Calu3 (cell line): ENCODE measurements around the gene STARD6. TPM values are rescaled to one million over a fixed set of nuclear protein-coding genes. Genes with fewer than 3 reads are reported as not detected.
"Not testable (repeated sequence)": the region's sequence is repeated elsewhere in the genome, so short reads cannot be mapped to it uniquely, and the experiment has no call there.

Source experiments
- BruUV-seq: library from RNA; stranded (reverse); fragments of 400-500 nt; replicated peaks from 2 replicates; lab custom pipeline; 2021; lab: Mats Ljungman, UMichigan
- CTCF ChIA-PET: fragments of 300-600 bp; sonication (Branson Sonifier 250); formaldehyde crosslinking; loops from one replicate; lab custom pipeline; 2022; ENCODE audit warnings: antibody characterized with exemption; lab: Charles Lee
- DNase-seq: peaks from one replicate; pipeline ENCODE4 v3.0.0; 2022
- H3K27ac Mint-ChIP-seq: one replicate; pipeline ENCODE4 v1.8.0; 2022; ENCODE audit warnings: mixed read lengths; ENCODE audit not compliant: unreplicated experiment
- H3K27me3 Mint-ChIP-seq: one replicate; pipeline ENCODE4 v1.8.0; 2022; ENCODE audit warnings: mixed read lengths; ENCODE audit not compliant: unreplicated experiment
- H3K36me3 Mint-ChIP-seq: one replicate; pipeline ENCODE4 v1.8.0; 2022; ENCODE audit warnings: mild to moderate bottlenecking, moderate library complexity, mixed read lengths; ENCODE audit not compliant: insufficient read depth, unreplicated experiment
- H3K4me1 Mint-ChIP-seq: one replicate; pipeline ENCODE4 v1.8.0; 2022; ENCODE audit warnings: mild to moderate bottlenecking, low read depth, mixed read lengths; ENCODE audit not compliant: unreplicated experiment
- H3K4me3 Mint-ChIP-seq: one replicate; pipeline ENCODE4 v1.8.0; 2022; ENCODE audit warnings: mild to moderate bottlenecking, low read depth, moderate library complexity, mixed read lengths; ENCODE audit not compliant: unreplicated experiment
- H3K9me3 Mint-ChIP-seq: one replicate; pipeline ENCODE4 v1.8.0; 2022; ENCODE audit warnings: low read depth, mixed read lengths; ENCODE audit not compliant: unreplicated experiment
- CTCF ChIP-seq: fragments of 200-600 bp; IDR thresholded peaks from one replicate; pipeline ENCODE4 v1.8.0; 2022; ENCODE audit warnings: antibody characterized with exemption; ENCODE audit not compliant: unreplicated experiment
- intact Hi-C: fragments of 100-400 bp; cut with micrococcal nuclease; formaldehyde crosslinking; loops from one replicate; pipeline ENCODE4 v1.10.0; 2022; ENCODE audit not compliant: unreplicated experiment
- total RNA-seq: library from RNA; stranded (reverse); gene quantifications from 2 replicates; pipeline ENCODE4 v1.2.3, GENCODE V29; 2022

The STARD6 gene
- total RNA-seq, 1 experiment from 2014 or later, result not detected

GRCh38 chr18:54323970-54324369 lies 33.7 kb downstream of the STARD6 start:
- CTCF ChIA-PET, result no interaction called here
- TF ChIP-seq CTCF, result no peak

GRCh38 chr18:54323561-54323960 lies 34.1 kb downstream of the STARD6 start:
- TF ChIP-seq CTCF, result no peak
- H3K27me3 Mint-ChIP-seq, result no peaks in the 10 kb centered on the region
- H3K4me3 Mint-ChIP-seq, result no peak overlapping the region
- no peaks in the 10 kb centered on the region for H3K36me3 Mint-ChIP-seq
- CTCF ChIA-PET, result no interaction called here
- no peak for DNase-seq
- H3K9me3 Mint-ChIP-seq, result no peaks in the 10 kb centered on the region
- no peaks in the 10 kb centered on the region for H3K4me1 Mint-ChIP-seq
- no peak overlapping the region for H3K27ac Mint-ChIP-seq
- no TSS peak for BruUV-seq
- intact Hi-C loops, result no loop called here

More at GRCh38 chr18:54323970-54324369, 33.7 kb downstream of the STARD6 start:
- intact Hi-C loops, result no loop called here
- H3K4me3 Mint-ChIP-seq, result no peak overlapping the region
- no peak for DNase-seq
- no TSS peak for BruUV-seq
- no peaks in the 10 kb centered on the region for H3K9me3 Mint-ChIP-seq
- H3K27me3 Mint-ChIP-seq, result no peaks in the 10 kb centered on the region
- H3K4me1 Mint-ChIP-seq, result no peaks in the 10 kb centered on the region
- H3K36me3 Mint-ChIP-seq, result no peaks in the 10 kb centered on the region
- H3K27ac Mint-ChIP-seq, result no peak overlapping the region

- CTCF ChIA-PET, result no interaction called here
- Mint-ChIP-seq H3K36me3 (no peaks in the 10 kb centered on the region), H3K4me1 (no peaks in the 10 kb centered on the region), H3K4me3 (no peak overlapping the region), H3K27me3 (no peaks in the 10 kb centered on the region), H3K27ac (no peak overlapping the region), H3K9me3 (no peaks in the 10 kb centered on the region)
- TF ChIP-seq CTCF, result no peak
- no TSS peak for BruUV-seq
- intact Hi-C loops, result no loop called here
- no peak for DNase-seq
These were observed 41.4 kb downstream of the STARD6 start for GRCh38 chr18:54316071-54316820.

- intact Hi-C loops, H3K36me3 Mint-ChIP-seq, DNase-seq, H3K4me1 Mint-ChIP-seq, H3K9me3 Mint-ChIP-seq, H3K4me3 Mint-ChIP-seq, CTCF ChIA-PET, BruUV-seq, H3K27ac Mint-ChIP-seq: not testable (repeated sequence)
- peaks cover 31% of the 10 kb centered on the region for H3K27me3 Mint-ChIP-seq
These were observed 48.1 kb downstream of the STARD6 start for GRCh38 chr18:54309564-54309963.

GRCh38 chr18:54303408-54303807 lies 54.2 kb downstream of the STARD6 start:
- intact Hi-C loops, result no loop called here
- H3K27me3 Mint-ChIP-seq, result peaks cover 22% of the 10 kb centered on the region

GRCh38 chr18:54298991-54299390 lies 58.7 kb downstream of the STARD6 start:
- CTCF ChIA-PET, H3K36me3 Mint-ChIP-seq, H3K4me1 Mint-ChIP-seq, BruUV-seq, H3K9me3 Mint-ChIP-seq, H3K27ac Mint-ChIP-seq, DNase-seq, H3K27me3 Mint-ChIP-seq, intact Hi-C loops, H3K4me3 Mint-ChIP-seq: not testable (repeated sequence)

More at GRCh38 chr18:54303408-54303807, 54.2 kb downstream of the STARD6 start:
- TF ChIP-seq CTCF, result no peak
- Mint-ChIP-seq H3K4me3 (no peak overlapping the region), H3K9me3 (peaks cover 7% of the 10 kb centered on the region), H3K36me3 (peaks cover 4% of the 10 kb centered on the region), H3K4me1 (no peaks in the 10 kb centered on the region), H3K27ac (no peak overlapping the region)
- CTCF ChIA-PET, result no interaction called here
- no TSS peak for BruUV-seq
- no peak for DNase-seq
